ENCODE data around the gene PIP4K2B.
A peak's percentile ranks its signal among the peaks of the same experiment; 100 is the strongest.

PIP4K2B gene

GRCh38 chr17:38777641-38778250, 21.6 kb downstream of the PIP4K2B start:
- DNase-seq = no peak

DNA sequence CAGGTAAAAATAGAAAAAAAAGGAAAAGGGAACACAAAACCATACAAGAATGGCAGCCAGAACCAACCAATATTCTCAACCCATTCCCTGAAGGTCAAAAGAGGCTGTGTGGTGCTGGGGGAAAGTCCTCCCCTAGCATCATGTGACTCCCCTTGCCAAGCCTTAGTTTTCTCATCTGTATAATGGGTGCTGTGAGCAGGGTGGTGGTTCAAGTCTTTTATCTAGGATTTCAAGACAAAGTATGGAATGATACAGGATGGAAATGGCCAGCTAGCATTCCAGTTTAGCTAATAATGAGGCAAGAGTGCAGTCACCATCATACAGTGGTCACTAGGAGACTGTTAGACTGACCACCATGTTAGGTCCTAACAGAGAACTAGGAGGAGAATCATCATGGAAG, 26.1 kb downstream of the PIP4K2B start:
- no peak for DNase-seq

GRCh38 chr17:38768417-38768816, 30.9 kb downstream of the PIP4K2B start:
- no peak for DNase-seq

- DNase-seq = no peak
Observed at GRCh38 chr17:38766341-38766740, 33.0 kb downstream of the PIP4K2B start.

- no peak for DNase-seq
Observed at GRCh38 chr17:38762231-38762630, 37.1 kb downstream of the PIP4K2B start.

DNA sequence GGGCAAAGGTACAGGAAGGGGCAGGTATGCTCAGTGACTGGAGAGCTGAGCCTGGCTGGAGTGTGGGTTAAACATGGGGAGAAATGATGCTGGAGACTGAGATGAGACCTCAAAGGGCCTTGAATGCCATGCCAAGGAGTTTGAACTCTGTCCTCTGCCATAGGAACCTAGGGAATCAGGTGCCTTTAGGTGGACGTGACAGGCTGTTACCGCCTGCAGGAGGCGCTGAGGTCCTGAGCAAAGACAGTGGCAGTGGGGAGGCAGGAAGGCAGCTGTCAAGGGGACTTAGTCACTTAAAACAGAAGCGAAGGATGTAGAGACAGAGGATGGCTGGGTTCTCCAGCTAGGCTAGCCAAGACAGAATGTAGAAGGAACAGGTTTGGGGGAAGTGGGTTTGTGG, 37.7 kb downstream of the PIP4K2B start:
- peak; percentile 24 for DNase-seq

DNA sequence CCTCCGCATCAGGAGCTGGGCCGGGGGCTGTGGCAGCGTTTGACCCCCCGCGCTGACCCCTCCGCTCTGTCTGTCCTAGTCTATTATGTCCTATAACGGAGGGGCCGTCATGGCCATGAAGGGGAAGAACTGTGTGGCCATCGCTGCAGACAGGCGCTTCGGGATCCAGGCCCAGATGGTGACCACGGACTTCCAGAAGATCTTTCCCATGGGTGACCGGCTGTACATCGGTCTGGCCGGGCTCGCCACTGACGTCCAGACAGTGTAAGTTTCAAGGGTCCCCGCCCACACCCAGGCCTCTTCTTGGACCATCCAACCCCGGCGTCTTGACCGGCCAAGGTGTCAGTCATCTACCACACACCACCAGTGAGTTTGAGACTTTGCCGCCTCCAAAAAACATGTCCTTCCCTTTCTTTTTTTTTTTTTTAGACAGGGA, 46.3 kb downstream of the PIP4K2B start:
- peak; percentile 27 for DNase-seq

DNA sequence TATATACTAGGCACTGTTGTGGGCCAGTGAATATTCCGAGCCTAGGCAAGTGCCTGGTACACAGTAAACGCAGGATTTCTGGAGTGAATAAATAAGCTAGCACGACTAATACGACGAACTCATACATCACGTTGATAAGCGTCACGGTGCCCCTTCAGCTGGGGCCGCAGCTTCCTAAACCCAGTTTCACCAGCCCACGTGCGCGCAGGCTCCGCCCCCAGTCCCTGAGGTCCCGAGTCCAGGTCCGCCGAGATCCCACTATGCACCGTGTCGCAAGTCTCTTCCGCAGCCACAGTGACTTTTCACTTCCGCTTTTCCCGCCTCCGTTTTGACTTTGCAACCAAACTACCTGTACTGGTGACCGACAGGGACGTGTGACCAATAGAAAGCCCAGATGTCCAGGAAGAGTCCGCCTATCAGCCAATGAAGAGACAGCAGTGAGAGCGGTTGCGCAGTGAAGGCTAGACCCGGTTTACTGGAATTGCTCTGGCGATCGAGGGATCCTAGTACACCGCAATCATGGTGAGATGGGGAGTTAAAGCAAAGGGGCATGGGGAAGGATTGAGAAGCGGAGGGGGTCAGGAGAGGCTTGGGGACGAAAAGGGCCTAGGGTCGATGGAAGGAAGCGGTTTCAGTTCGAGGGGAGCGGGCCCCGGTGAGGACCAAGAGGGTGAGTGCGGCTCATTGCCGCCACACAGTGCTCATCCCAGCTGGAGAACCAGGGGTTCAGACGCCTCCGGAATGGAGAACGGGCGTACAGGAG, 46.9 kb downstream of the PIP4K2B start, which contains the start of gene PSMB3:
PSMB3 (plus strand) TSS at position 434 of the 763 bp plus-strand sequence; CDS start at position 520, 86 bp downstream.
- DNase-seq = peak; percentile 99

GRCh38 chr17:38751808-38752307, 47.5 kb downstream of the PIP4K2B start:
- DNase-seq = peak; percentile 93

DNA sequence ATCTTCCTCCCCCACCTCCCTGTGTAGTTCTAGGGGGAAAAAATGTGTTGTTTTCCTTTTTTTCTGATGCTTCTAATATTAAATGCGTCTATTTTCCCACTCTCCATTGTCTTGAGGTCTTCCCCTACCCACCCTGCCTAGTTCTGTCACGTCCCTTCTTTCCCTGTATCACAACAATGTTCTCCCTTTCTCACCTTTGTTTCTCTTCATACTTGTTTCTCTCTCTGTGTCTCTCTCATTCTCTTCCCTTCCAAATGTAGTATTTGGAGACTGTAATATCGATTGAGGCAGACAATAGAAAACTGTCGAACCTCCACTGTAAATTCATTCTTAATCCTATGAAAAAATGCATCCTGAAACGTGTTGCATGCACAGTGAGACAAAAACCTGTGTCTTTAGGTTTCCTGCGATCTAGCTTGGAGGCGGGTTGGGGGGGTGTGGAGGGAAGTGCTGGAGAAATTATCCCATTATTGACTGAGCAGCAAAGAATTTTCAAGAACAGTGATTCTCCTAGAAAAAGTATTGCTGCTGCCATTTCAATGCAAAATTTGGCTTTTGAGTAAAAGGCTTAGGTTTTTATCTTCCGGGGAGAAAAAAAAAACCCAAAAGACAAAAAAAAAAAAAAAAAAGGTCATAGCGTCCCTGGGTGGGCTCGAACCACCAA, 48.1 kb downstream of the PIP4K2B start:
- peak; percentile 81 for DNase-seq

DNA sequence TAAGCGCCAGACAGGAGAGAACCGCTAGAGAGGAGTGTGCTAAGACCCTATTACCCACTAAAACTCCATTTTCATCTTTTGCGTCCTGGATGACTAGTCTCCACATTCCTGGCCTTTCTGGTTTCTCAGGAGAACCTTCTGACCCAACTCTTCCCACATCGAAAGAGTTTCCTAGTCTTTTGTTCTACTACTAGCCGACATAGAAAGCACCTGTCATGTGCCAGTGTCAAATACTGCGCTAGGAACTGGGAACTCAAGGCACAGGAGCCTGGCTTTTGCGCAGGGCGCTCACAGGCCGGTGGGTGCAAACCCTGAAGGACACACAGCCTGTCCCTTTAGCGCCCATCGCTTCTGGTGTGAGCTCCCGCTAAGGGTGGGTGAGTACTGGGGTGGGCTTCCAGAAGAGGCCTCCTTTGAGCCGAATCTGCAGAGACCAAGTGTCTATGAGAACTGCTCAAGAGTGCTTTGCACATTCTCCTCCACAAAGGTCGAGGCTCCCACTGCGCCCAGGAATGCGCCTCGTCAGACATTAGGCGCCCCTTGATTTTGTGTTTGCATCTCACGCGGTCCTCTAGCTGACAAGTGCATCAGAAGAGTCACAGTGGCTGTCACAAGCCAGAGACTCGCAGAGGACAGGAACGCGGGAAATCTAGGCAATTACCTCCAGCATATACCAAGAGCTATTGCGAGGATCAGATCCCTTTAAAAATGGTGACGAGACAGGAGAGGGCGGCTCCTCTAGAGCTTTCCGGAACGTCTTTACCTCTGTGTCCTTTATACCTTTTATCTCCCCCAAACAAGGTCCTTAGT, 48.8 kb downstream of the PIP4K2B start:
- DNase-seq = peak; percentile 58

GRCh38 chr17:38750044-38750311, 49.4 kb downstream of the PIP4K2B start:
- no peak for DNase-seq

DNA sequence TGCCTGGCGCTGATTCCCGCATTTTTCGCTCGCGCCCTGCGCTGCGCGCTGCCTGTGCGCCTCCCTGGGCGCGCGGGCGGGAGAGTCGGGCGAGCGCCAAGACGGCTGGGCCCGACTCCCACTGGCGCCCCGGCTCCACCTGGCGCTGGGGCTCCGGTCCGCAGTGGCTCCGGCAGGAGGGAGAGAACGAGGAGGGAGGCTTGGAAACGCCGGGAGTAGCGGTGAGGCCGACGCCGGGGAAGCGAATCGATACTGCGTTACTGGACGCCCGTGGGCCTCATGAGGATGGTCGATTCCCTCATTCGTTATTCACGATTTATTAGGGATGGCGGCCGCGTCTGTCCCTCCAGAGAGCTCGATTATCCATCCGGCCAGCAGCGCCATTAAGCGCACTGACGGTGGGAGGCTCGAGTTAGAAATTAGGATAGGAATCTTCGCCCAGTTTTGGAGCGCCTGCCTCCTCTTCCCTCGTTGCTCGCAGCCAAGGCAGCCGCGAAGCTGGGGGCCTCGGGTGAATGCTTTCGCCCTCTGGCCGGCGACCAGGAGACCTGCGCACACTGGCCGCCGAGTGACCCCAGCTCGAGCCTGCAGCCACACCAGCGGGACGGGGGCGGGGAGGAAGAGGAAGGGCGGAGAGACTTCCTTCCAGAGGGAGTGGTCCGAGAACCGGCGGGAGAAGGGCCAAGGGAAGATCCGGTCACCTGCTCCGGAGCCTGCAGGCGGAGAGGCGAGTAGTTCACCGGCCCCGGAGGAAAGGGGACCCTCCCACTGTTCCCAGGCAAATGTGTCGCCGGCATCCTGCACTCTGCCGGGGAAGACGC, 49.9 kb downstream of the PIP4K2B start:
- DNase-seq = peak; percentile 87

GRCh38 chr17:38748892-38749222, 50.5 kb downstream of the PIP4K2B start:
- no peak for DNase-seq

- peak; percentile 75 for DNase-seq
Observed at GRCh38 chr17:38748149-38748891, 51.0 kb downstream of the PIP4K2B start, which contains the start of gene PCGF2. TSS of gene PCGF2 (minus strand) at chr17:38748336. CDS start at chr17:38740402, 7,934 bp downstream.

DNA sequence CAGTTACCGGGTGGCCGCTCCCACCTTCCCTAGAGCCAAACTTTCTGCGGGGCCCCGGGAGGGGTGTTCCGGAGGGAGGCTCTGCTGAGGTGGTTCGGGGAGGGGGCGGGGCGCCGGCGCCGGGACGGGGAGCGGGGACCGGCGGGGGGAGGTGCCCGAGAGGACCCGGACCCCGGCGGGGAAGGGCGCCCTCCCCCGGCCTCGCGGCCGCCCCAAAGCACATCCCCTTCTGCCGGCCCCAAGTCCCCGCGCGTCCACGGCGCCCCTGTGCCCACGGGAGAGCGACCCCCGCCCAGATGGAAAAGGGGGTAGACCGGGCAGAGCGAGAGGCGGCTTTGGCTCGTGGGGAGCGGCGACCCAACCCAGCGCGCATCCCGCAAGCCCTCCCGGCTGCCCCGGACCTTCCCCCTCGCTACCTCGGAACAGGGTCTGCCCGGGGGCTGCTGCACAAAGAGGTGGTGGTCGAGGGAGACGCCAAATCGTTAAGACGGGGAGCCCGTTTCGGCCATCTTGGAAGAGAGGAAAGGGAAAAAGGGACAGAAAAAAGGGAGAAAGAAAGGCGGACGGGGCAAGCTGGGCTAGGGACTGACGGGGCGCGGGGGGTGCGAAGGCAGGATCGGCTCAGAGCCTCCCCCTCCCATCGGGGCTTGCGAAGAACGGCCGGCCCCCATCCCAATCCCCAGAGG, 51.8 kb downstream of the PIP4K2B start:
- DNase-seq = peak; percentile 28

DNA sequence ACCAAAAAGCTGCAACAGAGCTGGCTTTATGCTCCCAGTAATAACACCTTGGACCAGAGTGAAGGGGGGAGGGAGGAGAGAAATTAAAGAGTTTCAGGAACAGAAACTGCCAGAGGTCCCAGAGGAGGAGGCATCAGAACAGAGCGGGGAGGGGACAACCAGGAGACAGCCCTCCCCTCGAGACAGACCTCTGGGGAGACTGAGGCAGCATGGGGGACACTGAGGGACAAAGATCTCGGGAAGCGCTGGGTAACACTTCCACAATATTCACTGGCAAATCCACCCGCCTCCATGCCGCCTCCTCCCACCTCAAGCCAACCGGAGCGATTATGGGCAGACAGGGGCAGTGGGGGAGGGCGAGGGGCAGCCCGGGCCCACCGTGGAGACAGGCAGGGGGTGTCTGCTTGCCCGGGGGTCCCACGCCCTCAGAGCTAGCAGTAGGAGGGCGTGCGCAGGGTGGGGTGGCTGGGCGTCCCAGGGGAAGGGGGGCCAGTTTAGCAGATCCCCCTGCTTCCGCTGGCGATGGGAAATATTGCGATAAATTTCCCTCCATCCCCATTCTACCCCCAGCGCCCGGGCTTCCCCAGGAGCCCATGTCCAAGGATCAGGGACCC, 52.4 kb downstream of the PIP4K2B start:
- DNase-seq = no peak

DNA sequence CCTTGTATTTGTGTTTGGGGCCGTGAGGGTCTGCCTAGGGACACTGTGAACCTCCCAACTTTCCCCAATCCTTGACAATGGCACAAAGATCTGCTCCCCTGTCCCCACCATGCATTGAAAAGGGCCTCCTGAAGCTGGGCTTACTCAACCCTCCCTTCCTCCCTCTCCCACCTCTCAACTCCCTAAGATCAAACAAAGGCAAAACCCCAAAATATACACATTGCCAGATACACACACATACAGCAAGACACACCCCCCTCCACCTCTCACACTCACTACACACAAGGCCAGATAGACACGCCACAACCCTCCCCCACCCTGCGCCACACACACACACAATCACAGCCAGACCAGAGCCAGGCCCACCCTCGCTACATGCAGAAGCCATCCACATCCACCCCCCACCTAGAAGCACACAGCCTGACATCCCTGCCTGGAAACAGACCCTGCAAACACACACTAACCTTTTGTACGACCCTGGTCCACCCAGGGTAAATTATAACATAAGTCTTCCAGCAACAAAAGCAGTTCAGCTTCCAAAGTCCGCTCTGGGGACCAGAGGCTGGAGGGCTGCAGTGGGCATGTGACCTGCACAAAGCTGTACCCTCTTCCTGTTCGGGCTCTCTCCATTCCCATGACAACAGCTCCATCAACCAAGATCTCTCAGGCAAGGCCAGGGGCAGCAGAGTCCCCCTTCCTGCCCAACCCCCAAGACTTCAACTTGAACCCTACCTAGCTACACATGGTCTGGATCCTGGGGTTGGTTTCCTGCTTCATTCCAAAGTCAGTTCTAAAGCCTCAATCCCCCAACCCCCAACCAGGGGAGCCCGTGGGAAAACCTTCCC, 53.1 kb downstream of the PIP4K2B start:
- DNase-seq = no peak

DNA sequence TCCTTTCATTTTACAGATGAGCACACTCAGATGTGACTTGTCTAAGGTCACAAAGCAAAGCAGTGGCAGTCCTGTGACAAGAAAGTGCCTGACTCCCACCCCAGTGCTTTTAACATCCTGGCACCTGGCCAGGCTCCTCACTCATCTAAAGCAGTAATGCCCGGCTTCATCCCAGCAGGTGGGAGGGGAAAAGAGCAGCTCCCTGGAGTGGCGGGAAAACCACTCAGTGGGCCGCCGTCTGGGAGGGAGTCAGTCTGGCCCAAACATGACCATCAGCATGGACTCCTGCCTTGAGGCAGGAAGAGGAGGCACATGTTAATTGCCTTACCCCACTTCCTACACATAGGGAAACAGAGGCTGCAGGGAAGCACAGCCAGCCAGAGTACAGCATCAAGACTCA, 53.8 kb downstream of the PIP4K2B start:
- DNase-seq = no peak
